Stimulated activated CD4-positive, alpha-beta T cell treated with anti-CD3 and anti-CD28 coated beads, Interleukin-1b, Interleukin-23, amount 100 ng/mL, for 48 hours (primary cell): ENCODE measurements around the gene SPRING1.
"Not testable (repeated sequence)": the region's sequence is repeated elsewhere in the genome, so short reads cannot be mapped to it uniquely, and the experiment has no call there.

ENCODE experiments used
- DNase-seq: peaks from one replicate; pipeline ENCODE4 v3.0.0-alpha.2; 2020

The SPRING1 gene, protein sequence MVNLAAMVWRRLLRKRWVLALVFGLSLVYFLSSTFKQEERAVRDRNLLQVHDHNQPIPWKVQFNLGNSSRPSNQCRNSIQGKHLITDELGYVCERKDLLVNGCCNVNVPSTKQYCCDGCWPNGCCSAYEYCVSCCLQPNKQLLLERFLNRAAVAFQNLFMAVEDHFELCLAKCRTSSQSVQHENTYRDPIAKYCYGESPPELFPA

DNA sequence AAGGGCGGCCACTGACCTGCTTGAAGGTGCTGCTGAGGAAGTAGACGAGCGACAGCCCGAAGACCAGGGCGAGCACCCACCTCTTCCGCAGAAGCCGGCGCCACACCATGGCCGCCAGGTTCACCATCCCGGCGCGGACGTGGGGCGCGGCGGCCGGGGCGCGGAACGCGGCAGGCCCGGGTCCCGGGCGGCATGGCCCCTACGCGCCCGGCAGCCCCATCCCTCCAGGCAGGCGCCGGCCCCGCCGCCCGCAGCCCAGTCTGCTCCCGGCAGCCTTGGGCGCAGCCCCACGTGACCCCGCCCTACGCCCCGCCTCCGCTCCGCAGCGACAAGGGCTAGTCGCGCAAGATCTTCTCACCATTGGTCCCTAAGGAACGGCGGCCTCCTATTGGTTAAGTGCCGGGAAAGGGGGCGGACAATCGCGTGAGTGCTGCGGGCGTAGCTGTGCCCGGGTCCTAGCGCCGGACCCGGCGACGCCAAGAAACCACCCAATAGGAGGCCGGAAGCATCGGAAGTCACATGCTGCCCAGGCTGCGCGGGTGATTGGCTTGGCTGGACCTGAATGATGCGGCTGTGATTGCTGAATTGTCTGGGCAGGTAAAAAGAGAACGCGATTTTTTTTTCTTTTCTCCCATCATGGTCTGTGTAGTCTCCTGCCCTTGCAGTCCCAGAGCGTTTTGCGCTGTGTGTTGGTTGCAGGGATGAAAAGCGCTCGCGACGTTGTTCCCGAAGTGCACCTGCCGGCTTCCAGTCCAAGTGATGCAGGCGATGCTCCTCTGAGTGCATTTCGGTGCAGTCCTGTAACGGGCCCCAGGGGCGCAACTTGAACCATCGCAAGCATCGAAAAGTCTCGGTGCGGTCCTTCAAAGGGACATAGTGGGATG lies at the start of gene SPRING1, which contains the start of gene RNFT2:
SPRING1 (minus strand) TSS at position 296 of the 884 bp plus-strand sequence; CDS start at position 127, 169 bp downstream.
RNFT2 (plus strand) TSS at position 542 of the 884 bp plus-strand sequence. CDS start 2,183 bp downstream, outside the sequence.
- peak; percentile 99 for DNase-seq

DNA sequence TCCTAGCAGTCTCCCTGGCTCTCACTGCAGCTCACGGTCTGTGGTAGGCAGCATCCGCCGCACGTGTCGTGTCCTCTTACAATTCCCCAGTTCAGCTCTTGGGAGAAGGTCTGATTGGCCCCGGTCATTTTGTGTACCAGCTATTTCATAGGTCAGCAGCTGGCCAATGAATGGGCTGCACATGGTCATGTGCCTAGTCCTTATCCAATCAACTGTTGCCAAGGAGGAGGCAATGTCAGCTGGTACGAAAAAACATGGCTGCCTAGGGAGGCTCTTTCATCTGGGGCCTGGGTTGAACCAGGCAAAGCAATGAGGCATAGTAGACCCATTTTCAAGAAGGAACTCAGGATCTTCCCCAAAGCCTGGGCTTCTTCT lies 46.4 kb upstream of the SPRING1 start:
- DNase-seq, result no peak

DNA sequence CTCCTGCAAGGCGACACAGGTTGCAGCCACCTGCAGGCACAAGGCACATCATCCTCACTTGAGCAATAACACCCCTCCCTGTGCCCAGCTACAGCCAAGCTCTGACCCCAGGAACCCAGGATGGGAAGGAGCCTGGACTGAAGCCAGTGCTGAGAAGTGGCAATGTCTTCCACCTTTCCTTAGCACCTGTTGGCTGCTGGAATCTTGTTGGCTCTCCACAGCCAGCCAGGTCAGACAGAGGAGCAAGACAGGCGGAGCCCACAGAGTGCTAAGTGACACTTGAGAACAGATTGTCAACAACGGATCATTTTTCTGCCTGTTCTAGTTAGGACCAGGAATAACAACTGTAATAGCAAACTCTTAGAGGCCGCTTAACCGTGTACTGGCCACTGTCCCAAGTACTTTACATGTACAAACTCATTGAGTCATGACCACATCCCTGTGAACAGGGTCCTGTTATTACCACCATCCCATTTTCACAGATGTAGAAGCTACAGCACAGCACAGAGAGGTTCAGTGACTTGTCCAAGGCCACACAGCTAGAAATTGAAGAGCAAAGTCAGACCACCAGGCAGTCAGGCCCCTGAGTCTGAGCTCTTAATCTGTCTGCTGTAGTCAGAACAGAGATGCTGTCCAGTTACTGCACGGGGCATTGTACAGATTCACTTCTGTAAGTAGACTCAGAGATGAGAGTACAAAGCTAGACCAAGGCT lies 45.8 kb upstream of the SPRING1 start:
- DNase-seq, result no peak

DNA sequence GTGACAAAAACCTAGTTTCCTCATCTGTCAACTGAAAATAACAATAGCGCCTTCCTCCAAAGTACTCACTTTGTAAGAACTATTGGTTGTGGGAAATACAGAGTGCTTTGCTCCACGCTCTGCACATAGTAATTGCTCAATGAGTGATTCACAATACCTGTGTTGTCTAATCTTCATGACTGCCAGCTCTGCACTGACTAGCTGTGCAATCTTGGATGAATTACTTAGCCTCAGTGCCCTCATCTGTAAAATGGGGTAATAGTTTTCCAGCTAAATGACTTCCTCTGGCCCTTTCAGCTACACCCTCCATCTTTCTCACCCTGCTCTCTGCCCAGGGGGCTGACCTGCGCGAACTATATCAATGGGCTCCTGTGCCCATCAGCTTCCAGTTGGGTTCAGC lies 43.1 kb upstream of the SPRING1 start:
- DNase-seq, result no peak

DNA sequence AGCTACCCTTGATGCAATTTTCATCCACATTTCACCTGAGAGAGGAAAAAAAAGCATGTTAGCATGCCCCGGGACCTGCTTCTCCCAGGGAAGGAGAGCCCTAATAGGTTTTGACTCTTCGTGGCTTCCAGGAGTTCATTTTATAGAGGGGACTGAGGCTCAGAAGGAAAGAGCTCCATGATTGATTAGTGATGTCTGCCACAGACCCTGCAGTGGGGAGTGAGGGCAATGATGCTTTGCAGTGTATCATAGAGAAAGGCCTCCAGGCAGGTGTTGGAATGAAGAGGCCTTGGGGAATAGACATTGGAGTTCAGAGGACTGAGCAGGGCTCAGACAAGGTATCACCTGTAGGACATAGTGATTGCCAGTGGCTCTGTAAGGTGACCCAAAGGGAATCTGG lies 41.7 kb upstream of the SPRING1 start:
- no peak for DNase-seq

DNA sequence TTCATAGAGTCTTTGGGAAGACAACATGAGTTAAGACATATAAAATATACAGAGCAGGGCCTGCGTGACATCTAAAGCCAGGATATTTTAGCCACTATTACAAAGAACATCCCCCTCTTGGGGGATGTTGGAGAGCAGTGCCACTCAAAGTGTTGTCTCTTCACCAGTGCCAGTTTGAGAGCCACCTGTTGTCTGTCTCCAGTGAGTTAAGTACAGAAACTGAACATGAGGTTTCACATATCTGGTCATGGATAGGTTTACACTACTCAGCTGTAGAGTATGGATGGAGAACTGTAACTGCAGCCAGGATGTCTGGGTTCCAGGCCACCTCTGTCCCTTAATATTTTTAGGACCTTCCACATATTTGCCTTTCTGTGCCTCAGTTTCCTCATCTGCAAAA lies 39.4 kb upstream of the SPRING1 start:
- DNase-seq, result no peak

DNA sequence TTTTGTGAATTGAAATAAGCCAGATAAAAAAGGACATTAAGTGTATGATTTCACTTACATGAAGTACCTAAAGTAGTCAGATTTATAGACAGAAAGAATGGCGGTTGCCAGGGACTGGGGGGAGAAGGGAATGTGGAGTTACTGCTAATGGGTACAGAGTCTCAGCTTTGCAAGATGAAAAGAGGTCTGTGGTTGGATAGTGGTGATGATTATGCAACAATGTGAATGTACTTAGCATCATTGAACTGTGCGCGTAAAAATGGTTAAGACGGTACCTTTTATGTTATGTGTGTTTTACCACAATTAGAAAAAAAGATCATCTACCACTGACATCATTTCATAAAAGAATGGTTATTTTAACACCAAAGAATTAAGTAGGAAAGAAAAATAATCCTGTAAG lies 36.2 kb upstream of the SPRING1 start:
- no peak for DNase-seq

DNA sequence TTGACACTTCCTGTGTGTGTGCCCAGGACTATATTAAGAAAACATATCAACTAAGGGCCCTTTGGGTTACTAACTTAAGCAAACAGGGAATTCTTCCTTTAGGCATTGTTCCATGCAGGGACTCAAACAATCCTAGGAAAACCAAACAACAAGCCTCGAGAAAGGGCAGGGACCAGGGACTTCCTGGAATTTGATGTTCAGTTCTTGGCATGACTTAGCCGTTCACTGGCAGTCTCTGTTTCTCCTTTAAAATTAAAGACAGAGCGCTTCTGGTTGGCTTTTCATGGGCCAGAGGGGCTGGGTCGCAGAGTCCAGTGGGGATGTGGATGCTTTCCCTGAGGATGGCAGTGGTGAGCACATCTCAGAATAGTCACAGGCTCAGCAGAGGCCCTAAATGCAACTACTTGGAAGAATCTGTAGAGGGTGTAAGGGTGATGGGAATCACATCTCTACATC lies 35.4 kb upstream of the SPRING1 start:
- no peak for DNase-seq

DNA sequence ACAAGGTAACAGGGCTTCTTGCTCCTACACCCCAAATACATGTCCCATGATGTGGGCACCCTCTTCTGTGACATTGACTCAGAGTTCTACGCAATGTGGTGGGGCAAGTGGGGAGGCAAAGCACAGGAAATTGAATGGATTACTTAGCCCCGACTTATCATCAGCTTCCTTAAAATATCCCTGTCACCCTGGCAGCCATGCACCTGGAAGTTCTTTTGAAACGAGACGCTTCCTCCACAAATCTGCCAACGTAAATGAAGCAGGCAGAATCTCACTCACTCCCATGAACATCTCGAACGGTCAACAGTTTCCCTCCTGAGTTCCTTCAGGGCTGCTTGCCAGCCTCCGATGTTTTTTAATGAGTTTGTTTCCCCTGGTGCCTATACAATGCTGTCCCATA lies 33.8 kb upstream of the SPRING1 start:
- no peak for DNase-seq

DNA sequence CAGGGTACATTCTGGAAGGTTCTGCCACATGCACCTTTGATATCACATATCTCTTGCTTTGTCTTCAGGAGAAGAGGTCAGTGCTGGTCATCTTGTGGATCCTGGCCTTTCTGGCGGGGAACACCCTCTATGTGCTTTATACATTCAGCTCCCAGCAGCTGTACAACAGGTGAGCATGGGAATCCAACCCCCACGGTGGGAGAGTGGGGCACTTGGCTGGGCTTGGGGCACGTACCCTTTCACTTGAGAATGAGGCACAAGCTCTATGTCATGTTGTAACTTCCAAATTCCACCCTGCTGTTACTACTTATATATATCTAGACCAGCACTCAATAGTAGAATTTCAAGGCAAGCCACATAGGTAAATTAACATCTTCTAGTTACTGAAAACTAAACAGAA lies 28.9 kb upstream of the SPRING1 start:
- DNase-seq, result no peak

DNA sequence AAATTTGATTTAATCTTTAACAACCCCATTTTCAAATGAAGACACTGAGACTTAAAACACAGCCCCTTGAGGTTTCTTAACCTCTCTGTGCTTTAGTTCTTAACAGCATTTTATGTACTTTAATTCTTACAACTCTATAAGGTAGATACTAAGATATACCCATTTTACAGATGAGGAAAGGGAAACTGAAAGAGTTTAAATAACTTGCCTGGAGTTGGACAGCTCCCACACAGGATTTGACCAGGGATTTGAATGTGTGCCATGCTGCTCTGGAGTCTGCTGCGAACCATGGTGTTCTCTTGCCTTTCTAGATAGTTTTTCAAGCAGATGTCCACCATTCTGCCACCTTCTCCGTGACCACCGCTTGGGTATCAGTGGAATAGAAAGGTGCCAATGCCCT lies 28.4 kb upstream of the SPRING1 start:
- DNase-seq, result no peak

DNA sequence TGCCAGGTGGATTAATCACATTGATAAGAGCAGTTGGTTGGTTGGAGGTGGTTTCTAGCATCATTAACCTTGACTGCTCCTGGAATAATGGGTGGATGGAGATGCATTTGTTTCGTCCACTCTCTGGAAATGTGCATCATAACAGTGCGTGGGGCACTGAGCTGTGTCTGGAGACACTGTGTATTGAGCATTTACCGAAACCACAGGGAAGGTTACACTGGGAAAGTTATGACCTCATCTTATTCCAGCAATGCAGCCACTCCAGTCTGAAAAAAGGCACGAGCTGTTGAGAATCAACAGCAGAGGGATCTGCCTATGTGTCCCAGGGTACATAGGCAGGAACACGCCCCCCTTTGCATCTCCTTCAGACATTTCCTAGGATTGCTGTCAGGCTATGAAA lies 27.4 kb upstream of the SPRING1 start:
- DNase-seq, result no peak

DNA sequence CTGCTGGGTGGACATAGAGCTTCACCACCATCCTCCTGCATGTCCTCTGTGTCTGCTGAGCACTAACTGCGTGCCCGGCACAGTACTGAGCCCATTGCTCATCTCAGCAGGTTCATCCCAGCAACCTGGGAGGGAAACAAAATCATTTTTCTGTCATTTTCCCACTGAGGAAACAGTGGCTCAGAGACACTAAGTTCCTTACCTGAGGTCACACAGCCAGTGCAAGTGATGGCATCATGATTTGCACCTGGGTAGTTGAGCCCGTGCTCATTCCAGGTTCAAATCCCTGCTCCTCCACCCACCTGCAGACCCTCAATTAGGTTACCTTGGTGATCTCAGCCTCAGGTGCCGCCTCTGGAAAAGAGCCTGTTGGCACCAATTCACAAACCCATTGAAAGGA lies 23.6 kb upstream of the SPRING1 start:
- no peak for DNase-seq

DNA sequence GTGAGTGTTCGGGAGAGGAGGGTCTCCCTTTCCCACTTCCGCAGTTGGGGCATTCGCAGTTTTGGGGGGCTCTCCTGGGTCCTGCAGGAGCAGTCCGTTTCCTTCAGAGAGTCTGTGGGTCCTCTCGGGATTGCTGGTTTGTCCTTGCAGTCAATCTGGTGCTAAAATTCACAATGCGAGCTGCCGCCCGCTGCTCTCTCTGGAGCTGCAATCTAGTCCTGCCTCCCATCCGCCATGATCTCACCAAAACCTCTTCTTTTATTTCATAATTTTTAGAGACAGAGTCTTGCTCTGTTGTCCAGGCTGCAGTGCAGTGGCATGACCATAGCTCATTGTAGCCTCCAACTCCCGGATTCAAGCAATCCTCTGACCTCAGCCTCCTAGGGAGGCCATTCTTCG lies 22.8 kb upstream of the SPRING1 start:
- no peak for DNase-seq

DNA sequence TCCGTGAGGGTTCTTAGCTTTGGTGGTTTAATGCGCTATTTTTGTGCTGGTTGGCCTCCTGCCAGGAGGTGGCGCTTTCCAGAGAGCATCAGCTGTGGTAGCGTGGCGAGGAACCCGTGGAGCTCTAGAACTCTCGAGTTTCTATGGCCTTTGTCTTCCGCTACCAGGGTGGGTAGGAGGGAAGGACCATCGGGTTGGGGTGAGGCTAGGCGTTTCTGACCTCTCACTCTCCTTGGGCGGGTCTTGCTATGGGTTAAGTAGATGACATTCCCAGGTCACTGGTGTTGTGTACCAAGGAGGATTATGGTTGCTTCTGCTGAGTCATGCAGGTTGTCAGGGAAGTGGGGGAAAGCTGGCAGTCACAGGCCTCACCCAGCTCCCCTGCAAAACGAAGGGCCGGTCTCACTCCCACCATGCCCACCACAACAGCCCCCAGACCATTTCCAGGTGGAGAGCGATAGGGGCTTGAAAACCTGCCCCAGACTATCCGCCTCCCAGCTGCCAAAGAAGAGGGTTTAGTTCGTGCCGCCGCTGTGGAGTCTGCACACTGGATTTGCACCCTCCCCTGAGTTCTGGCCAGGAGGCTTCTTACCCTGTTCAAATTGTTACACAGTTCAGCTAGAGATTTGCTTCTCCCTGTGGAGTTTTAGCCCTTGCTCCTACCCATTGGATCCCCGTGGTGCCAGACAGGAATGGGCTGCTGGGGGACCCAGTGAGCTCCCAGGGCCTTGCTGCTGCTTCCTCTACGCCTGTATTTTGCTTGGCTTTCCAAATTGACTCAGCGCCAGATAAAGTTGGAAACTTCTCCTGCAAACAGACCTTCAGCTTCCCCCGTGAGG lies 22.1 kb upstream of the SPRING1 start:
- DNase-seq, result peak; percentile 36

DNA sequence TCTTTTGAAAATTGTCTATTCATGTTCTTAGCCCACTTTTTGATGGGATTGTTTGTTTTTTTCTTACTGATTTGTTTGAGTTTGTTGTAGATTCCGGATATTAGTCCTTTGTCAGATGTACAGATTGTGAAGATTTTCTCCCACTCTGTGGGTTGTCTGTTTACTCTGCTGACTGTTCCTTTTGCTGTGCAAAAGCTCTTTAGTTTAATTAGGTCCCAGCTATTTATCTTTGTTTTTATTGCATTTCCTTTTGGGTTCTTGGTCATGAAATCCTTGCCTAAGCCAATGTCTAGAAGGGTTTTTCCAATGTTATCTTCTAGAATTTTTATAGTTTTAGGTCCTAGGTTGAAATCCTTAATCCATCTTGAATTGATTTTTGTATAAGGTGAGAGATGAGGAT lies 16.9 kb upstream of the SPRING1 start:
- not testable (repeated sequence) for DNase-seq

DNA sequence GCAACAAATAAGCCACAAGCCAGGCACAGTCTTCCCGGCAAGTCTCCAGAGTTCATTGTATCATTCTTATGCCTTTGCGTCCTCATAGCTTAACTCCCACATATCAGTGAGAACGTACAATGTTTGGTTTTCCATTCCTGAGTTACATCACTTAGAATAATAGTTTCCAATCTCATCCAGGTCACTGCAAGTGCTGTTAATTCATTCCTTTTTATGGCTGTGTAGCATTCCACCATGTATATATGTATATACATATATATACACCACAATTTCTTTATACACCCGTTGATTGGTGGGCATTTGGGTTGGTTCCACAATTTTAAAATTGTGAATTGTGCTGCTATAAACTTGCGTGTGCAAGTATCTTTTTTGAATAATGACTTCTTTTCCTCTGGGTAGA lies 16.2 kb upstream of the SPRING1 start:
- DNase-seq, result not testable (repeated sequence)

DNA sequence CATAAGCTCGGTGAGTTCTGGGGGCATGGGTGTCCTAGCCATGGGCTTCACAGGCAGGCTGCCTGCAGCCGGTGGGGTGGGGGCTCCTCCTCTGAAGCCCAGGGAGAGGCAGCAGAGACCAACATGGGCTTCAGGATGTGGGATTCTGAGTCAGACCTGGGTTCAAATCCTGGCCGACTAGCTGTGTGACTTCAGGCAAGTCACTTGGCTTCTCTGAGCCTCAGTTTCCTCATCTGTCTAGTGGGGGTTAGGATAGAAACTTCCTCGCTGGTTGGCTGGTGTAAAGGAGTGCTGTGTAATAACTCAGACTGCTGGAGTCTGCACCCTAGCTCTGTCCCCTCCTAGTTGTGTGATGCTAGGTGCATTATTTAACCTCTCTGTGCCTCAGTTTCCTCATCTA lies 12.4 kb upstream of the SPRING1 start:
- no peak for DNase-seq

DNA sequence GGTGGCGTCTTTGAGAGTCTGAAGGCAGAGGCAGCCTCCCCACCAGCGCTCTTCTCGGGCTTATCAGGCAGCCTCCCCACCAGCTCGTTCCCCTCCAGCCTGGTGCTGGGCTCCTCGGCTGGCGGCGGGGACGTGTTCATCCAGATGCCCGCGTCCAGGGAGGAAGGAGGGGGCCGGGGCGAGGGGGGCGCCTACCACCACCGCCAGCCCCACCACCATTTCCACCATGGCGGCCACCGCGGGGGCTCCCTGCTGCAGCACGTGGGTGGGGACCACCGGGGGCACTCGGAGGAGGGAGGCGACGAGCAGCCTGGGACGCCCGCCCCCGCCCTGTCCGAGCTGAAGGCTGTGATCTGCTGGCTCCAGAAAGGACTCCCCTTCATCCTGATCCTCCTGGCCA lies 12.0 kb upstream of the SPRING1 start:
- DNase-seq, result no peak

DNA sequence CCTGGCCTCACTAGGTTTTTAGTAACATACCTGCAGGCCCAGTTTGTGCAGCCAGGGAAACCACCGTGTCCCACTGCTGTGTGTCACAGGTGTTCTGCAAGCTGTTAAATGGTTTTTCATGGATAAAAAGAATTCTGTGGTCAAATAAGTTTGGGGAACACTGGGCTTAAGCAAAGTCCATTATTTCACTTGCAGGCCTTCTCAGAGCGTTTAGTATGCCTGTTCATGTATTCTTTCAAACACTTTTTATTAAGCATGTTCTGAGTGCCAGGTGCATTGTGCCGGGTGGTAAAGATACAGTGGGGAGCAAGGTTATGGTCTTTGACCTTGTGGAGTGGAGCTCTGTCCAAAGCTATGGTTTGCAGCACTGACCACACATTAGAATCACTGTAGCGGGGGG lies 7.7 kb upstream of the SPRING1 start:
- DNase-seq, result no peak

DNA sequence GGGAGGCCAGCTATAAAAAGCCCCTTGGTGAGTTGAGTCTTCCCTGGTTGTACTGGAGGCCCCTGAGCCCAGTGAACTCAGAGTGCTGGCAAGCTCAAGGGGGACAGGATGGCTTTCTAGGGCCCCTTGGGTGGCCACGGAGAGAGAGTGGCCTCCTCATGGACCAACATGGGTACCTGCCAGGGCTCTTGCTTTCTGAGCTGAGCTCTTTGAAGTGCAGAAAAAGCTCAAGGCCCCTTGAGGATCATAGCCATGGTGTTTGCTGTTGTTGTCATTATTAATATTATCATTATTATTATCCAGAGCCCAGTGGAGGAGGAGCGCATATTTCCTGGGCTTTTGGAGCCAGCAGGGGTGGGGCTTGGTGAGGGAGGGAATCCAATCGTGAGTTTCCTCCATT lies 6.9 kb upstream of the SPRING1 start:
- DNase-seq, result no peak

DNA sequence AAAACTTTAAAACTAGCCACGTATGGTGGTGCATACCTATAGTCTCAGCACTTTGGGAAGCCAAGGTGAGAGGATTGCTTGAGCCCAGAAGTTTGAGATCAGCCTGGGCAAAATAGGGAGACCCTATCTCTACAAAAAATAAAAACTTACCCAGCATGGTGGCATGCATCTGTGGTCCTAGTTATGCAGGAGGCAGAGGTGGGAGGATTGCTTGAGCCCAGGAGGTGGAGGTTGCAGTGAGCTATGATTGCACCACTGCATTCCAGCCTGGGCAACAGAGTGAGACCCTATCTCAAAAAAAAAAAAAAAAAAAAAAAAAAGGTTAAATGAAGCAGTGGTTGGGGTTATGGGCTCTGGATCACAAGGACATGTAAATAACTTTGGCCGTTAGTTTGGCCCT lies 4.9 kb upstream of the SPRING1 start:
- not testable (repeated sequence) for DNase-seq

DNA sequence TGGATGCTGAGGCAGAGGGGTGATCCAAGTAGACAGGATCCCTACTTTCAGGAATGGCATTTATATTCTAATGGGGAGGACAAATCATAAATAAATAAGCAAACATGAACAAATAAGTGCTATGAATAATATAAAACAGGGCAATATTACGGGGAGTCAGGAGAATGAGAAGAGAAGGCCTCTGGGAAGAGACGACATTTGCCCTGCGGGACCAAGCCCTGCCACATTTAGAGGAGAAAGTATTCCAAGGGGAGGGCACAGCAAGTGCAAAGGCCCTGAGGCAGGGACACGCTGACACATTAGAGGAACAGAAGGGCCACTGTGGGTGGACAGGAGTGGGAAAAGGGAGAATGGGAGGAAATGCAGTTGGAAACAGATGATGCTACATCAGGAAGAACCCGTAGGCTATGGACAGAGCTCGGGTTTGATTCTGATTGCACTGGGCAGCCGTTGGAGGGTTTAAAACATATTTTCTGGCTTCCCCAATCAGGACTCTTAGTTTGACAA lies 1.6 kb upstream of the SPRING1 start:
- no peak for DNase-seq
